Measurements from ENCODE around the gene CTU2. TPM values are rescaled to one million over a fixed set of nuclear protein-coding genes. Genes with fewer than 3 reads are reported as not detected.
A peak's percentile ranks its signal among the peaks of the same experiment; 100 is the strongest.

Gene CTU2
- total and polyA plus RNA-seq, 9 of the 15 experiments (the other 6 are each of a cell fraction or from before 2014, with no cell fraction given): 1.3 to 105 (median 23.2) TPM

- no peak for TF ChIP-seq ZNF197 (CRISPR knock-in tag; IDR thresholded peaks at IDR 0.05; ENCODE audit: low read depth)
- peak in 1 of 2 experiments; percentile 57; a peak in 2 of 4 replicates for TF ChIP-seq RAD21 (CRISPR knock-in tag; conservative IDR thresholded peaks at IDR 0.05 in 1 of 2, IDR thresholded peaks at IDR 0.05 in 1 of 2)
- TF ChIP-seq ZNF175 (CRISPR knock-in tag; IDR thresholded peaks at IDR 0.05; ENCODE audit: low read depth): no peak
- no peak for TF ChIP-seq CSDE1 (IDR thresholded peaks at IDR 0.05)
- no peak for TF ChIP-seq ZNF12 (CRISPR knock-in tag; IDR thresholded peaks at IDR 0.05)
- peak; percentile 48; the same call in 1 of the 2 replicates for TF ChIP-seq ZBTB7A (IDR thresholded peaks at IDR 0.05; ENCODE audit: borderline replicate concordance, control insufficient read depth, low read depth, low read length)
- TF ChIP-seq ZBTB33 (CRISPR knock-in tag; IDR thresholded peaks at IDR 0.05): peak; percentile 85
- TF ChIP-seq LCOR (CRISPR knock-in tag; IDR thresholded peaks at IDR 0.05): no peak
- no peak for TF ChIP-seq FUS (optimal IDR thresholded peaks at IDR 0.05; ENCODE audit: low read depth, low read length)
- no peak for TF ChIP-seq HDAC2 (IDR thresholded peaks at IDR 0.05)
- no peak for TF ChIP-seq MTA3 (IDR thresholded peaks at IDR 0.05; ENCODE audit: borderline replicate concordance)
- peak in 1 of 3 experiments; percentile 32 for TF ChIP-seq YY1 (IDR thresholded peaks at IDR 0.05; ENCODE audit: borderline replicate concordance in 1 of 3, control insufficient read depth in 1 of 3, extremely low read depth in 1 of 3, insufficient read depth in 3 of 3, insufficient read length in 1 of 3, insufficient replicate concordance in 2 of 3, low read depth in 1 of 3, low read length in 2 of 3)
- no peak for TF ChIP-seq BCOR (IDR thresholded peaks at IDR 0.05)
- TF ChIP-seq SMC3 (conservative IDR thresholded peaks at IDR 0.05; ENCODE audit: insufficient read depth, low read depth, low read length): 0 out of 2 replicates have a peak, but pooled peaks have one; percentile 4
Observed at GRCh38 chr16:88697831-88698615, 8.3 kb upstream of the CTU2 start (continued).
